GM23248 (cell line): Measurements from ENCODE around the gene ARHGAP24.

Experiments
- EZH2 ChIP-seq: fragments of 200-600 bp; sonication (generic); IDR thresholded peaks from 2 replicates; pipeline ENCODE4 v1.6.1; 2018; ENCODE audit warnings: antibody characterized with exemption, mild to moderate bottlenecking; ENCODE audit not compliant: insufficient read depth, poor library complexity, severe bottlenecking
- EZH2phosphoT487 ChIP-seq: fragments of 200-600 bp; sonication (generic); IDR thresholded peaks from 2 replicates; pipeline ENCODE4 v1.6.1; 2018; ENCODE audit warnings: antibody characterized with exemption, moderate library complexity, mild to moderate bottlenecking, low read depth; ENCODE audit not compliant: insufficient read depth

- TF ChIP-seq EZH2phosphoT487: no peak
- no peak for TF ChIP-seq EZH2
Observed at GRCh38 chr4:85587952-85588351, 113.0 kb downstream of the ARHGAP24 start.
